Neural cell (in vitro differentiated cells): ENCODE measurements around the gene PPP1R27. TPM values are rescaled to one million over a fixed set of nuclear protein-coding genes. Genes with fewer than 3 reads are reported as not detected.

Experiments
- H2AFZ ChIP-seq: fragments of 200-600, 300-800 bp; sonication (generic), shearing (Covaris generic); 2 replicates; pipeline ENCODE4 v1.6.0; 2014; ENCODE audit warnings: low read depth, mild to moderate bottlenecking, antibody characterized with exemption, low read length, moderate library complexity
- H3F3A ChIP-seq: fragments of 200-600 bp; shearing (Covaris generic); 2 replicates; pipeline ENCODE4 v1.6.1; 2016; ENCODE audit warnings: mild to moderate bottlenecking, moderate library complexity, mixed read lengths, antibody characterized with exemption, low read length; ENCODE audit not compliant: insufficient read depth, poor library complexity, severe bottlenecking
- H3K27ac ChIP-seq: fragments of 200-600, 300-800 bp; sonication (generic), shearing (Covaris generic); 2 replicates; pipeline ENCODE4 v1.5.1; 2014; ENCODE audit warnings: mild to moderate bottlenecking, low read length, moderate library complexity
- H3K27me3 ChIP-seq: fragments of 300-800, 200-600 bp; sonication (generic), shearing (Covaris generic); 2 replicates; pipeline ENCODE4 v1.6.0; 2014; ENCODE audit warnings: mild to moderate bottlenecking, low read depth, low read length, moderate library complexity; ENCODE audit not compliant: insufficient read depth
- H3K36me3 ChIP-seq: fragments of 300-800, 200-600 bp; sonication (generic), shearing (Covaris generic); 2 replicates; pipeline ENCODE4 v1.5.1; 2014; ENCODE audit warnings: mild to moderate bottlenecking, antibody characterized with exemption, low read length, moderate library complexity; ENCODE audit not compliant: insufficient read depth
- H3K4me2 ChIP-seq: fragments of 300-800, 200-600 bp; sonication (generic), shearing (Covaris generic); 2 replicates; pipeline ENCODE4 v1.6.0; 2014; ENCODE audit warnings: mild to moderate bottlenecking, low read length
- H3K4me3 ChIP-seq: fragments of 300-800, 200-600 bp; sonication (generic), shearing (Covaris generic); 2 replicates; pipeline ENCODE4 v1.5.1; 2014; ENCODE audit warnings: mild to moderate bottlenecking, low read length, moderate library complexity
- H3K79me2 ChIP-seq: fragments of 200-600 bp; shearing (Covaris generic); replicated peaks from 2 replicates; pipeline ENCODE4 v1.6.0; 2014; ENCODE audit warnings: mild to moderate bottlenecking, low read length, moderate library complexity; ENCODE audit not compliant: insufficient read depth
- H3K9ac ChIP-seq: fragments of 300-800, 200-600 bp; sonication (generic), shearing (Covaris generic); 2 replicates; pipeline ENCODE4 v1.6.1; 2016; ENCODE audit warnings: mild to moderate bottlenecking, low read length, mixed read lengths
- H3K9me2 ChIP-seq: fragments of 200-600 bp; shearing (Covaris generic); 2 replicates; pipeline ENCODE4 v1.6.1; 2016; ENCODE audit warnings: mild to moderate bottlenecking, low read length, mixed read lengths; ENCODE audit not compliant: insufficient read depth
- H3K9me3 ChIP-seq: fragments of 200-600, 300-800 bp; sonication (generic), shearing (Covaris generic); 2 replicates; pipeline ENCODE4 v1.6.1; 2016; ENCODE audit warnings: mild to moderate bottlenecking, mixed run types, low read length, moderate library complexity, mixed read lengths
- H4K20me1 ChIP-seq: fragments of 200-600 bp; shearing (Covaris generic); 2 replicates; pipeline ENCODE4 v1.6.1; 2016; ENCODE audit warnings: mild to moderate bottlenecking, mixed run types; ENCODE audit not compliant: insufficient read depth
- CTCF ChIP-seq: fragments of 450-650 bp; IDR thresholded peaks from 2 replicates; pipeline ENCODE4 v1.5.1; 2014; ENCODE audit warnings: antibody characterized with exemption, mild to moderate bottlenecking, moderate library complexity; ENCODE audit not compliant: poor library complexity, severe bottlenecking
- EP300 ChIP-seq: fragments of 450-650 bp; conservative IDR thresholded peaks from 2 replicates; pipeline ENCODE4 v1.6.1; 2014; ENCODE audit warnings: antibody characterized with exemption, mild to moderate bottlenecking, moderate library complexity; ENCODE audit not compliant: poor library complexity, severe bottlenecking
- EZH2 ChIP-seq: fragments of 200-600, 300-800 bp; shearing (Covaris generic), sonication (generic); IDR thresholded peaks from 2 replicates; pipeline ENCODE4 v1.6.1; 2014; ENCODE audit warnings: antibody characterized with exemption, low read length, borderline replicate concordance, mild to moderate bottlenecking; ENCODE audit not compliant: insufficient read depth, poor library complexity, severe bottlenecking
- MXI1 ChIP-seq: fragments of 450-650 bp; conservative IDR thresholded peaks from 2 replicates; pipeline ENCODE4 v1.6.1; 2014; ENCODE audit warnings: antibody characterized with exemption, mild to moderate bottlenecking; ENCODE audit not compliant: poor library complexity, severe bottlenecking
- POLR2AphosphoS5 ChIP-seq: IDR thresholded peaks from 2 replicates; pipeline ENCODE4 v1.6.1; 2012
- RAD21 ChIP-seq: fragments of 450-650 bp; conservative IDR thresholded peaks from 2 replicates; pipeline ENCODE4 v1.6.1; 2014; ENCODE audit warnings: antibody characterized with exemption, mild to moderate bottlenecking, moderate library complexity
- REST ChIP-seq: IDR thresholded peaks from 2 replicates; pipeline ENCODE4 v1.6.1; 2012; ENCODE audit warnings: borderline replicate concordance
- SMC3 ChIP-seq: fragments of 450-650 bp; conservative IDR thresholded peaks from 2 replicates; pipeline ENCODE4 v1.6.1; 2014; ENCODE audit warnings: antibody characterized with exemption, mild to moderate bottlenecking, moderate library complexity; ENCODE audit not compliant: poor library complexity
- TAF1 ChIP-seq: IDR thresholded peaks from 2 replicates; pipeline ENCODE4 v1.6.1; 2012; ENCODE audit warnings: low read depth
- polyA plus RNA-seq: library from polyadenylated mRNA; depleted of rRNA; stranded (reverse); fragments of >200 nt; gene quantifications from 2 replicates; pipeline ENCODE4 v1.2.3, GENCODE V29; 2014

PPP1R27 gene
- polyA plus RNA-seq, 1 donor from 2014 or later: not detected

DNA sequence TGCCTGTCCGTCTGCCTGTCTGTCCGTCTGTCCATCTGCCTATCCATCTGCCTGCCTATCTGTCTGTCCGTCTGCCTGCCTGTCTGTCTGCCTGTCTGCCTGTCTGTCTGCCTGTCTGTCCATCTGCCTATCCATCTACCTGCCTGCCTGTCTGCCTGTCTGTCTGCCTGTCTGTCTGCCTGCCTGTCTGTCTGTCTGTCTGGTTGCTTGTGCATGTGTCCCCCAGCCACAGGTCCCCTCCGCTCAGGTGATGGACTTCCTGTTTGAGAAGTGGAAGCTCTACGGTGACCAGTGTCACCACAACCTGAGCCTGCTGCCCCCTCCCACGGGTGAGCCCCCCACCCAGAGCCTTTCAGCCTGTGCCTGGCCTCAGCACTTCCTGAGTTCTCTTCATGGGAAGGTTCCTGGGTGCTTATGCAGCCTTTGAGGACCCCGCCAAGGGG, 25.3 kb downstream of the PPP1R27 start:
- Histone ChIP-seq H3K27ac (no peak overlapping the region), H3K9me2 (no peaks in the 10 kb centered on the region), H3K79me2 (no peaks in the 10 kb centered on the region), H3K9ac (no peak overlapping the region), H3K27me3 (peaks cover 32% of the 10 kb centered on the region), H3K4me3 (no peak overlapping the region), H2AFZ (no peak overlapping the region), H3F3A (no peaks in the 10 kb centered on the region), H4K20me1 (no peaks in the 10 kb centered on the region), H3K9me3 (no peaks in the 10 kb centered on the region), H3K4me2 (no peak overlapping the region), H3K36me3 (no peaks in the 10 kb centered on the region)
- no peak for TF ChIP-seq MXI1
- no peak for TF ChIP-seq EP300
- TF ChIP-seq RAD21: no peak
- TF ChIP-seq CTCF: no peak
- no peak for TF ChIP-seq TAF1
- no peak for TF ChIP-seq EZH2
- no peak for TF ChIP-seq SMC3
- TF ChIP-seq REST: no peak
- no peak for TF ChIP-seq POLR2AphosphoS5

DNA sequence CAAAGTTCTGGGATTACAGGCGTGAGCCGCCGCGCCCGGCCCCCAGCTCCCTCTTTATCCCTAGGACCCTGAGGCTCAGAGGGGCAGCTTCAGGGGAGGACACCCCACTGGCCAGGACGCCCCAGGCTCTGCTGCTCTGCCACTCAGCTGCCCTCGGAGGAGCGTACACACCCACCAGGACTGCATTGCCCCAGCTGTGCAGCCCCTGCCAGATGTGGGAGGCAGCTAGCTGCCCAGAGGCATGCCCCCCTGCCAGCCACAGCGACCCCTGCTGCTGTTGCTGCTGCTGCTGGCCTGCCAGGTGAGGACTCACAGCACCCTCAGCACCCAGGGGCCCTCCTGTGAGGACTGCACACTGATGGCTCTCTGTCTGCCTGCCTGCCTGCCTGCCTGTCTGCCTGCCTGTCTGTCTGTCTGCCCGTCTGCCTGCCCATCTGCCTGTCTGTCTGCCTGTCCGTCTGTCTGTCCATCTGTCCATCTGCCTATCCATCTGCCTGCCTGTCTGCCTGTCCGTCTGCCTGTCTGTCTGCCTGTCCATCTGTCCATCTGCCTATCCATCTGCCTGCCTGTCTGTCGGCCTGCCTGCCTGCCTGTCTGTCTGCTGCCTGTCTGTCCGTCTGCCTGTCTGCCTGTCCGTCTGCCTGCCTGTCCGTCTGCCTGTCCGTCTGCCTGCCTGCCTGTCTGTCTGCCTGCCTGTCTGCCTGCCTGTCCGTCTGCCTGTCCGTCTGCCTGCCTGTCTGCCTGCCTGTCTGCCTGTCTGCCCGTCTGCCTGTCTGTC, 25.9 kb downstream of the PPP1R27 start:
- H3F3A ChIP-seq: no peaks in the 10 kb centered on the region

More for the DNA sequence above, 25.9 kb downstream of the PPP1R27 start:
- no peak overlapping the region for H3K27ac ChIP-seq
- H3K79me2 ChIP-seq: no peaks in the 10 kb centered on the region
- H3K9me3 ChIP-seq: no peaks in the 10 kb centered on the region
- peaks cover 36% of the 10 kb centered on the region for H3K27me3 ChIP-seq
- H3K4me3 ChIP-seq: no peak overlapping the region
- H3K9me2 ChIP-seq: no peaks in the 10 kb centered on the region
- TF ChIP-seq RAD21 (no peak), SMC3 (no peak), REST (no peak), EP300 (no peak), POLR2AphosphoS5 (no peak), TAF1 (no peak), CTCF (no peak), EZH2 (no peak), MXI1 (no peak)
- H3K4me2 ChIP-seq: no peak overlapping the region
- H4K20me1 ChIP-seq: no peaks in the 10 kb centered on the region
- H3K9ac ChIP-seq: no peak overlapping the region
- no peak overlapping the region for H2AFZ ChIP-seq
- H3K36me3 ChIP-seq: no peaks in the 10 kb centered on the region
